H1 (cell line): ENCODE measurements around the gene SMARCC2. TPM values are rescaled to one million over a fixed set of nuclear protein-coding genes. Genes with fewer than 3 reads are reported as not detected.

Source experiments
- CTCF ChIA-PET: fragments of 300-600 bp; sonication (Branson Sonifier 250); formaldehyde crosslinking; loops from one replicate; lab custom pipeline; 2021; ENCODE audit not compliant: partially characterized antibody; lab: Charles Lee
- POLR2A ChIA-PET: fragments of 300-600 bp; sonication (Branson Sonifier 250); formaldehyde crosslinking; loops from one replicate; lab custom pipeline; 2021; ENCODE audit warnings: inconsistent platforms; ENCODE audit not compliant: partially characterized antibody; lab: Charles Lee
- DNase-seq, 2 experiments: peaks; one replicate each; pipeline versions ENCODE4 v3.0.0 to v3.0.0-alpha.2; 2010 to 2022; ENCODE audit warnings: low spot score in 2 of 2, low read depth in 1 of 2, mixed read lengths in 1 of 2
- FAIRE-seq: peaks from 2 replicates; lab custom pipeline; 2011; peaks lifted over from hg19 to GRCh38; lab: Jason Lieb, UNC
- H2AFZ ChIP-seq: 2 replicates; pipeline ENCODE4 v1.8.1; 2012; ENCODE audit warnings: low read length, inconsistent platforms
- H2AK5ac ChIP-seq: 2 replicates; pipeline ENCODE4 v1.6.1; 2013; ENCODE audit warnings: low read depth, low read length
- H2BK120ac ChIP-seq: replicated peaks from 2 replicates; pipeline ENCODE3; 2013; ENCODE audit warnings: low read depth, low read length, inconsistent platforms
- H2BK12ac ChIP-seq: 2 replicates; pipeline ENCODE4 v1.6.1; 2013; ENCODE audit warnings: low read depth, low read length
- H2BK15ac ChIP-seq: 2 replicates; pipeline ENCODE4 v1.6.1; 2013; ENCODE audit warnings: low read length
- H2BK20ac ChIP-seq: 2 replicates; pipeline ENCODE4 v1.6.1; 2013; ENCODE audit warnings: low read length
- H2BK5ac ChIP-seq: 2 replicates; pipeline ENCODE4 v1.6.1; 2013; ENCODE audit warnings: low read depth, low read length
- H3K14ac ChIP-seq: 2 replicates; pipeline ENCODE4 v1.6.1; 2013; ENCODE audit warnings: inconsistent platforms; ENCODE audit not compliant: insufficient read length
- H3K18ac ChIP-seq: 2 replicates; pipeline ENCODE4 v1.6.1; 2013; ENCODE audit warnings: low read length; ENCODE audit errors: extremely low read depth
- H3K23ac ChIP-seq: 2 replicates; pipeline ENCODE4 v1.6.1; 2013; ENCODE audit warnings: inconsistent platforms; ENCODE audit not compliant: insufficient read length
- H3K23me2 ChIP-seq: 2 replicates; pipeline ENCODE4 v1.6.1; 2013; ENCODE audit warnings: low read depth, low read length
- H3K27ac ChIP-seq: 2 replicates; pipeline ENCODE4 v1.6.1; 2011; ENCODE audit warnings: low read depth, low read length, inconsistent platforms
- H3K27me3 ChIP-seq, 4 experiments: replicated peaks in 1 of 4; 1 replicate in 1 of 4; 2 replicates in 3 of 4; pipeline versions ENCODE4 v1.6.1 to v1.8.1; 2011 to 2013; ENCODE audit warnings: low read length in 3 of 4, mild to moderate bottlenecking in 3 of 4, inconsistent platforms in 2 of 4, mixed read lengths in 2 of 4, moderate library complexity in 1 of 4; ENCODE audit not compliant: control insufficient read depth in 3 of 4, insufficient read depth in 3 of 4; ENCODE audit errors: extremely low read depth in 1 of 4
- H3K36me3 ChIP-seq, 4 experiments: 2 replicates each; pipeline versions ENCODE4 v1.6.1 to v1.8.1; 2011 to 2013; ENCODE audit warnings: mild to moderate bottlenecking in 4 of 4, low read length in 3 of 4, moderate library complexity in 2 of 4, control low read depth in 1 of 4, inconsistent platforms in 1 of 4; ENCODE audit not compliant: insufficient read depth in 4 of 4, control insufficient read depth in 2 of 4
- H3K4ac ChIP-seq: replicated peaks from 2 replicates; pipeline ENCODE3; 2013; ENCODE audit warnings: low read length, low read depth, mixed read lengths, inconsistent platforms; ENCODE audit not compliant: insufficient read length
- H3K4me1 ChIP-seq, 4 experiments: replicated peaks in 1 of 4; 1 replicate in 1 of 4; 2 replicates in 3 of 4; pipeline versions ENCODE4 v1.6.1 to v1.8.1; 2011 to 2013; ENCODE audit warnings: low read length in 3 of 4, inconsistent platforms in 2 of 4, mixed read lengths in 1 of 4; ENCODE audit not compliant: insufficient read depth in 4 of 4, control insufficient read depth in 3 of 4
- H3K4me2 ChIP-seq, 2 experiments: 2 replicates each; pipeline versions ENCODE4 v1.6.1 to v1.8.1; 2011 to 2013; ENCODE audit warnings: low read depth in 2 of 2, low read length in 2 of 2, control low read depth in 1 of 2, inconsistent platforms in 1 of 2, mild to moderate bottlenecking in 1 of 2; ENCODE audit not compliant: insufficient read depth in 1 of 2
- H3K4me3 ChIP-seq, 4 experiments: fragments of 200-600, 300-600 bp in 1 of 4; sonication (generic), shearing (Covaris generic), sonication (Bioruptor Twin) in 1 of 4; 2 replicates each; pipeline versions ENCODE4 v1.5.1 to v1.8.1; 2011 to 2016; ENCODE audit warnings: low read length in 4 of 4, low read depth in 3 of 4, control low read depth in 2 of 4, inconsistent platforms in 2 of 4, mild to moderate bottlenecking in 2 of 4, mixed read lengths in 1 of 4, moderate library complexity in 1 of 4; ENCODE audit not compliant: insufficient read depth in 2 of 4; ENCODE audit errors: extremely low read depth in 1 of 4
- H3K56ac ChIP-seq: replicated peaks from 2 replicates; pipeline ENCODE3; 2013; ENCODE audit warnings: low read depth, mild to moderate bottlenecking, mixed read lengths, low read length, inconsistent platforms; ENCODE audit not compliant: insufficient read length
- H3K79me1 ChIP-seq: 2 replicates; pipeline ENCODE4 v1.6.1; 2013; ENCODE audit warnings: low read depth, low read length, control low read depth
- H3K79me2 ChIP-seq, 2 experiments: 2 replicates each; pipeline versions ENCODE4 v1.6.1 to v1.8.1; 2012 to 2013; ENCODE audit warnings: low read length in 2 of 2, mild to moderate bottlenecking in 2 of 2, inconsistent platforms in 1 of 2; ENCODE audit not compliant: insufficient read depth in 2 of 2, control insufficient read depth in 1 of 2
- H3K9ac ChIP-seq, 4 experiments: replicated peaks in 1 of 4; 1 replicate in 1 of 4; 2 replicates in 3 of 4; pipeline versions ENCODE4 v1.6.1 to v1.8.1; 2011 to 2013; ENCODE audit warnings: low read depth in 3 of 4, low read length in 3 of 4, control low read depth in 2 of 4, mild to moderate bottlenecking in 2 of 4, moderate library complexity in 2 of 4, inconsistent platforms in 1 of 4; ENCODE audit errors: extremely low read depth in 1 of 4
- H3K9me3 ChIP-seq, 2 experiments: 2 replicates each; pipeline versions ENCODE4 v1.6.1 to v1.8.1; 2012 to 2013; ENCODE audit warnings: mild to moderate bottlenecking in 2 of 2, moderate library complexity in 2 of 2, control low read depth in 1 of 2, inconsistent platforms in 1 of 2, low read depth in 1 of 2, low read length in 1 of 2, mixed read lengths in 1 of 2; ENCODE audit not compliant: insufficient read depth in 2 of 2
- H4K20me1 ChIP-seq, 2 experiments: replicated peaks in 1 of 2; 2 replicates each; pipeline versions ENCODE3 to v1.8.1; 2011 to 2013; ENCODE audit warnings: inconsistent platforms in 2 of 2, low read length in 2 of 2, mild to moderate bottlenecking in 1 of 2; ENCODE audit not compliant: insufficient read depth in 2 of 2, control insufficient read depth in 1 of 2
- H4K5ac ChIP-seq: 2 replicates; pipeline ENCODE4 v1.6.1; 2013; ENCODE audit warnings: low read length, low read depth, mixed read lengths, inconsistent platforms; ENCODE audit not compliant: insufficient read length
- H4K8ac ChIP-seq: 2 replicates; pipeline ENCODE4 v1.8.0; 2013; ENCODE audit warnings: mild to moderate bottlenecking, moderate library complexity, low read length, inconsistent platforms; ENCODE audit not compliant: insufficient read depth; ENCODE audit errors: extremely low read depth
- H4K91ac ChIP-seq: replicated peaks from 2 replicates; pipeline ENCODE3; 2013; ENCODE audit warnings: low read length, mixed read lengths, inconsistent platforms; ENCODE audit not compliant: insufficient read length
- ATF2 ChIP-seq: IDR thresholded peaks from 2 replicates; pipeline ENCODE4 v1.6.1; 2012; ENCODE audit warnings: low read length, inconsistent platforms
- CHD1 ChIP-seq: IDR thresholded peaks from 2 replicates; pipeline ENCODE4 v1.6.1; 2012; ENCODE audit warnings: low read depth, low read length, improper control_type of control experiment
- FOSL1 ChIP-seq: IDR thresholded peaks from 2 replicates; pipeline ENCODE4 v1.6.1; 2011; ENCODE audit warnings: mild to moderate bottlenecking, low read depth, low read length, moderate library complexity; ENCODE audit not compliant: insufficient read depth
- JUN ChIP-seq: IDR thresholded peaks from 2 replicates; pipeline ENCODE4 v1.6.1; 2011; ENCODE audit warnings: low read depth, mild to moderate bottlenecking, improper control_type of control experiment, low read length
- KDM4A ChIP-seq: IDR thresholded peaks from one replicate; pipeline ENCODE4 v1.7.1; 2012; ENCODE audit warnings: low read depth, mild to moderate bottlenecking, moderate library complexity, low read length, inconsistent platforms; ENCODE audit not compliant: severe bottlenecking
- KDM5A ChIP-seq: fragments of 200-600 bp; IDR thresholded peaks from 2 replicates; pipeline ENCODE4 v1.7.1; 2012; ENCODE audit warnings: mild to moderate bottlenecking, low read length, inconsistent platforms, mixed read lengths
- MAFK ChIP-seq: IDR thresholded peaks from 2 replicates; pipeline ENCODE4 v1.6.1; 2012; ENCODE audit warnings: low read depth, mild to moderate bottlenecking, improper control_type of control experiment, low read length
- NRF1 ChIP-seq: IDR thresholded peaks from 2 replicates; pipeline ENCODE4 v1.6.1; 2011; ENCODE audit warnings: mild to moderate bottlenecking, low read depth, low read length, improper control_type of control experiment
- POLR2AphosphoS5 ChIP-seq: IDR thresholded peaks from 2 replicates; pipeline ENCODE4 v1.6.1; 2011; ENCODE audit warnings: low read depth, low read length
- SP2 ChIP-seq: IDR thresholded peaks from 2 replicates; pipeline ENCODE4 v1.6.1; 2012; ENCODE audit warnings: mild to moderate bottlenecking, low read length, inconsistent platforms
- TBP ChIP-seq: IDR thresholded peaks from 2 replicates; pipeline ENCODE4 v1.6.1; 2011; ENCODE audit warnings: low read depth, low read length, improper control_type of control experiment
- ZNF274 ChIP-seq: IDR thresholded peaks from 2 replicates; pipeline ENCODE4 v1.7.0; 2012; ENCODE audit warnings: low read length, borderline replicate concordance; ENCODE audit errors: extremely low read depth
- WGBS, 2 experiments: shearing (Covaris generic) in 1 of 2; methylation state at CpG; one replicate each; pipeline versions ENCODE4 v1.1.6 to v1.1.7; 2013 to 2015; ENCODE audit warnings: low lambda C conversion rate in 2 of 2, mixed read lengths in 2 of 2, inconsistent platforms in 1 of 2, low coverage in 1 of 2, missing lambda C conversion rate in 1 of 2; ENCODE audit not compliant: insufficient replicate concordance in 2 of 2, insufficient coverage in 1 of 2, insufficient read length in 1 of 2; ENCODE audit errors: extremely low coverage in 1 of 2, missing lambda C conversion rate in 1 of 2; 5-methylcytosine and 5-hydroxymethylcytosine counted together
- polyA plus RNA-seq, 7 experiments: library from polyadenylated mRNA; depleted of rRNA in 3 of 7; stranded (reverse) in 5 of 7; unstranded in 2 of 7; fragments of >200 nt in 5 of 7; fragments of 200-250 nt in 2 of 7; gene quantifications; 1 replicate in 5 of 7; 2 replicates in 1 of 7; 4 replicates in 1 of 7; pipeline versions ENCODE4 v1.2.1 to v1.2.3, GENCODE V29; 2011 to 2013; ENCODE audit warnings: missing spikeins in 2 of 7, mixed read lengths in 2 of 7
- total RNA-seq: library from RNA; stranded (reverse); fragmentation: NEBNext Ultra II Directional; extraction: Animal tissue kit (Norgen Biotek cat#: 25700); gene quantifications from 2 replicates; pipeline ENCODE4 v1.2.1, GENCODE V29; 2021

Gene SMARCC2
- total and polyA plus RNA-seq, 2 of the 8 experiments (the other 6 are each of a cell fraction or from before 2014, with no cell fraction given), result 33.9 to 78.5 TPM

GRCh38 chr12:56154246-56154771 lies 35.0 kb downstream of the SMARCC2 start:
- Histone ChIP-seq H3K4ac (no peak overlapping the region), H3K27me3 (no peaks in the 10 kb centered on the region; a peak in 1 of 7 replicates), H2BK5ac (no peak overlapping the region), H3K23me2 (peaks cover 19% of the 10 kb centered on the region), H3K27ac (no peak overlapping the region), H3K18ac (no peak overlapping the region), H2BK12ac (no peak overlapping the region), H3K9me3 (no peaks in the 10 kb centered on the region), H2AK5ac (no peak overlapping the region), H3K36me3 (peaks cover 3 to 14% (median 4%) of the 10 kb centered on the region in 4 experiments; a peak in 6 of 8 replicates), H4K8ac (no peak overlapping the region), H2BK20ac (no peak overlapping the region), H3K23ac (no peak overlapping the region), H4K20me1 (peaks cover 0 to 3% of the 10 kb centered on the region in 2 experiments), H3K4me2 (no peak overlapping the region; a peak in 1 of 4 replicates), H2AFZ (no peak overlapping the region), H3K9ac (no peak overlapping the region), H4K91ac (no peak overlapping the region), H3K79me2 (peaks cover 3 to 18% of the 10 kb centered on the region in 2 experiments), H2BK15ac (no peak overlapping the region), H3K4me1 (peaks cover 6 to 16% (median 10%) of the 10 kb centered on the region in 4 experiments; a peak in 6 of 7 replicates), H3K79me1 (0 out of 2 replicates have a peak, but pooled peaks cover 2% of the 10 kb centered on the region), H3K56ac (no peak overlapping the region), H3K4me3 (no peak overlapping the region), H2BK120ac (no peak overlapping the region), H3K14ac (no peak overlapping the region), H4K5ac (no peak overlapping the region)
- POLR2A ChIA-PET, result interaction anchor here (1.1 to 15.6 kb wide), 7 partner anchors 9 to 295 kb away, joined by 3 to 656 read pairs (median 7); partner anchors contain the start of genes PA2G4, RNF41, SMARCC2 and TIMELESS
- DNase-seq, result no peak
- WGBS, 2 experiments, result 100% methylated on average over 1 of the region's 1 CpG; no CpG with 5 or more reads in 1 of the 2 experiments
- CTCF ChIA-PET, result interaction anchor here (1.2 to 2.7 kb wide), 4 partner anchors 10 to 35 kb away, joined by 4 to 15 read pairs (median 6); partner anchors contain the start of genes ESYT1 and ZC3H10
- no peak for FAIRE-seq
- TF ChIP-seq ATF2, result no peak
- TF ChIP-seq SP2, result no peak
- no peak for TF ChIP-seq TBP
- no peak for TF ChIP-seq KDM4A
- no peak for TF ChIP-seq JUN
- TF ChIP-seq FOSL1, result no peak
- no peak for TF ChIP-seq NRF1
- TF ChIP-seq CHD1, result no peak
- no peak for TF ChIP-seq MAFK
- TF ChIP-seq ZNF274, result no peak
- no peak for TF ChIP-seq POLR2AphosphoS5
- TF ChIP-seq KDM5A, result no peak
